A549 (cell line): Measurements from ENCODE around the gene TNS1. TPM values are rescaled to one million over a fixed set of nuclear protein-coding genes. Genes with fewer than 3 reads are reported as not detected.

Source experiments
- ATAC-seq, 2 experiments: fragments of 200-7000 bp in 1 of 2; fragments of >200 bp in 1 of 2; cut with Nextera tagmentation in 1 of 2; cut with Tn5 transposase in 1 of 2; 3 replicates each; pipeline versions ENCODE4 v1.8.0 to v1.9.1; 2018 to 2020; ENCODE audit warnings: mild to moderate bottlenecking in 1 of 2, moderate library complexity in 1 of 2
- CTCF ChIA-PET: fragments of 300-600 bp; sonication (Branson Sonifier 250); formaldehyde crosslinking; extraction: SDS; loops from one replicate; lab custom pipeline; 2021; ENCODE audit warnings: antibody characterized with exemption, inconsistent platforms; lab: Yijun Ruan, JAX
- POLR2A ChIA-PET: fragments of 350-600 bp; formaldehyde crosslinking; extraction: SDS; loops from one replicate; lab custom pipeline; 2021; ENCODE audit warnings: antibody characterized with exemption, inconsistent platforms; lab: Yijun Ruan, JAX
- DNase-seq, 2 experiments: peaks; one replicate each; pipeline versions ENCODE4 v3.0.0 to v3.0.0-alpha.2; 2011 to 2016; ENCODE audit warnings: low read depth in 1 of 2, low spot score in 1 of 2
- FAIRE-seq: peaks from 2 replicates; lab custom pipeline; 2011; peaks lifted over from hg19 to GRCh38; lab: Jason Lieb, UNC
- H3K27ac ChIP-seq, 2 experiments: fragments of >200 bp; sonication (Bioruptor Twin); formaldehyde crosslinking; 3 replicates each; pipeline ENCODE4 v1.5.1; 2016 to 2017
- H3K4me1 ChIP-seq: fragments of >200 bp; sonication (Bioruptor Twin); formaldehyde crosslinking; 3 replicates; pipeline ENCODE4 v1.6.1; 2016
- H3K4me2 ChIP-seq: fragments of >200 bp; sonication (Bioruptor Twin); formaldehyde crosslinking; 3 replicates; pipeline ENCODE4 v1.6.1; 2016
- H3K4me3 ChIP-seq: fragments of >200 bp; sonication (Bioruptor Twin); formaldehyde crosslinking; 3 replicates; pipeline ENCODE4 v1.5.1; 2016
- H3K9me3 ChIP-seq: fragments of >200 bp; sonication (Bioruptor Twin); formaldehyde crosslinking; 3 replicates; pipeline ENCODE4 v1.6.1; 2016
- BCL3 ChIP-seq: fragments of >200 bp; sonication (Bioruptor Twin); formaldehyde crosslinking; IDR thresholded peaks from 3 replicates; pipeline ENCODE4 v1.6.1; 2016
- BHLHE40 ChIP-seq: IDR thresholded peaks from 2 replicates; pipeline ENCODE4 v1.6.1; 2012; ENCODE audit warnings: low read depth, low read length, inconsistent platforms
- CBX8 ChIP-seq: fragments of 200-600 bp; sonication (generic); IDR thresholded peaks from 2 replicates; pipeline ENCODE4 v1.6.1; 2016
- CEBPB ChIP-seq, 2 experiments: fragments of >200 bp in 1 of 2; sonication (Bioruptor Twin) in 1 of 2; formaldehyde crosslinking in 1 of 2; IDR thresholded peaks; 2 replicates each; pipeline ENCODE4 v1.6.1; 2012 to 2016
- E2F6 ChIP-seq: IDR thresholded peaks from 2 replicates; pipeline ENCODE4 v1.6.1; 2012; ENCODE audit warnings: low read depth, borderline replicate concordance
- EHMT2 ChIP-seq: fragments of 200-600 bp; sonication (generic); IDR thresholded peaks from 2 replicates; pipeline ENCODE4 v1.6.1; 2016; ENCODE audit warnings: antibody characterized with exemption, low read depth, mild to moderate bottlenecking, moderate library complexity
- GATA3 ChIP-seq: IDR thresholded peaks from 2 replicates; pipeline ENCODE4 v1.6.1; 2012; ENCODE audit warnings: borderline replicate concordance
- HDAC2 ChIP-seq: fragments of 200-600 bp; sonication (generic); IDR thresholded peaks from 2 replicates; pipeline ENCODE4 v1.6.1; 2016
- HEYL ChIP-seq: fragments of 250-450 bp; sonication (Bioruptor Pico); IDR thresholded peaks from 2 replicates; pipeline ENCODE4 v1.8.0; 2021; ENCODE audit warnings: mild to moderate bottlenecking, moderate library complexity
- HOXB13 ChIP-seq: fragments of 250-450 bp; sonication (Bioruptor Pico); IDR thresholded peaks from 2 replicates; pipeline ENCODE4 v1.5.0; 2020; ENCODE audit warnings: low read depth, mild to moderate bottlenecking, moderate library complexity
- MAX ChIP-seq: IDR thresholded peaks from 2 replicates; pipeline ENCODE4 v1.6.1; 2012
- PBX3 ChIP-seq: IDR thresholded peaks from 2 replicates; pipeline ENCODE4 v1.6.1; 2012
- PHF8 ChIP-seq: fragments of 200-600 bp; sonication (generic); IDR thresholded peaks from 2 replicates; pipeline ENCODE4 v1.6.1; 2016; ENCODE audit warnings: low read depth, mild to moderate bottlenecking, antibody characterized with exemption, moderate library complexity, borderline replicate concordance
- POLR2A ChIP-seq: IDR thresholded peaks from 2 replicates; pipeline ENCODE4 v1.6.1; 2012; ENCODE audit warnings: mild to moderate bottlenecking, low read length
- RAD21 ChIP-seq, 2 experiments: fragments of >200 bp in 1 of 2; sonication (Bioruptor Twin) in 1 of 2; formaldehyde crosslinking in 1 of 2; IDR thresholded peaks in 1 of 2; conservative IDR thresholded peaks in 1 of 2; 2 replicates in 1 of 2; 3 replicates in 1 of 2; pipeline ENCODE4 v1.6.1; 2012 to 2018; ENCODE audit warnings: inconsistent platforms in 1 of 2
- RARB ChIP-seq: fragments of 250-450 bp; sonication (Bioruptor Pico); IDR thresholded peaks from 2 replicates; pipeline ENCODE4 v1.8.0; 2021; ENCODE audit warnings: mild to moderate bottlenecking, moderate library complexity
- REST ChIP-seq: fragments of 200-600 bp; sonication (generic); IDR thresholded peaks from 2 replicates; pipeline ENCODE4 v1.6.1; 2016; ENCODE audit warnings: antibody characterized with exemption, mild to moderate bottlenecking, moderate library complexity
- RFX5 ChIP-seq: fragments of 450-650 bp; IDR thresholded peaks from 2 replicates; pipeline ENCODE4 v1.7.1; 2014; ENCODE audit warnings: antibody characterized with exemption, mild to moderate bottlenecking, moderate library complexity
- RNF2 ChIP-seq: fragments of 200-600 bp; sonication (generic); IDR thresholded peaks from 2 replicates; pipeline ENCODE4 v1.6.1; 2016; ENCODE audit warnings: low read depth, mild to moderate bottlenecking, antibody characterized with exemption, moderate library complexity, borderline replicate concordance
- TP53 ChIP-seq: fragments of 250-450 bp; sonication (Bioruptor Pico); IDR thresholded peaks from 2 replicates; pipeline ENCODE4 v1.5.0; 2021; ENCODE audit warnings: mild to moderate bottlenecking, moderate library complexity
- ZC3H11A ChIP-seq: fragments of 450-650 bp; IDR thresholded peaks from 2 replicates; pipeline ENCODE4 v1.6.1; 2014; ENCODE audit warnings: antibody characterized with exemption, mild to moderate bottlenecking
- ZFP36 ChIP-seq: fragments of 450-650 bp; IDR thresholded peaks from 2 replicates; pipeline ENCODE4 v1.6.1; 2014; ENCODE audit warnings: borderline replicate concordance; ENCODE audit not compliant: partially characterized antibody
- ZSCAN20 ChIP-seq: fragments of 250-450 bp; sonication (Bioruptor Pico); IDR thresholded peaks from 2 replicates; pipeline ENCODE4 v1.8.0; 2022; ENCODE audit warnings: mild to moderate bottlenecking, moderate library complexity
- WGBS: methylation state at CpG from one replicate; pipeline ENCODE4 v1.1.6; 2017; ENCODE audit errors: missing lambda C conversion rate; 5-methylcytosine and 5-hydroxymethylcytosine counted together
- polyA plus RNA-seq, 4 experiments: library from polyadenylated mRNA; depleted of rRNA in 3 of 4; stranded (reverse); fragments of >200 nt; fragmentation: RNase III in 1 of 4; extraction: RNeasy Plus Mini Kit Qiagen cat#74134 plus additional on column Dnase treatment in 1 of 4; gene quantifications; 2 replicates in 3 of 4; 3 replicates in 1 of 4; pipeline ENCODE4 v1.2.3, GENCODE V29; 2011 to 2017

The TNS1 gene
- polyA plus RNA-seq, 2 of the 4 experiments (the other 2 are of a cell fraction): 4.9 to 10.6 TPM

GRCh38 chr2:218016810-218017209, 14.0 kb upstream of the TNS1 start:
- Histone ChIP-seq H3K9me3 (no peaks in the 10 kb centered on the region), H3K27ac (no peak overlapping the region; a peak in 2 of 6 replicates), H3K4me1 (peaks cover 10% of the 10 kb centered on the region; the same call in 1 of the 3 replicates), H3K4me2 (no peak overlapping the region), H3K4me3 (no peak overlapping the region)
- TF ChIP-seq ZSCAN20 (CRISPR knock-in tag) (no peak), EHMT2 (no peak), RAD21 (conservative IDR thresholded peaks at IDR 0.05 in 1 of 2, IDR thresholded peaks at IDR 0.05 in 1 of 2) (no peak), RFX5 (no peak), HOXB13 (CRISPR knock-in tag) (no peak), TP53 (no peak)
- ATAC-seq (no peak), FAIRE-seq (no peak), DNase-seq (no peak)
- ChIA-PET POLR2A (no interaction called here), CTCF (interaction anchor here (0.8 to 1.9 kb wide), 2 partner anchors 23 to 29 kb away, joined by 4 to 5 read pairs; no protein-coding TSS in a partner anchor)
- WGBS: 93% methylated on average over 4 of the region's 4 CpGs

- Histone ChIP-seq H3K27ac (no peak overlapping the region), H3K4me3 (no peak overlapping the region), H3K4me2 (no peak overlapping the region), H3K9me3 (no peaks in the 10 kb centered on the region), H3K4me1 (peaks cover 10% of the 10 kb centered on the region; the same call in 1 of the 3 replicates)
- CTCF ChIA-PET: interaction anchor here (1.2 to 2.9 kb wide), 3 partner anchors 22 to 225 kb away, joined by 4 to 11 read pairs (median 5); no protein-coding TSS in a partner anchor
- POLR2A ChIA-PET: no interaction called here
- FAIRE-seq (no peak), ATAC-seq (no peak), DNase-seq (no peak)
- 63% methylated on average over 7 of the region's 11 CpGs for WGBS
- TF ChIP-seq CEBPB (IDR thresholded peaks at IDR 0.05) (no peak), PHF8 (no peak), BCL3 (no peak), BHLHE40 (no peak), POLR2A (no peak), RARB (CRISPR knock-in tag) (no peak), E2F6 (no peak), HDAC2 (no peak), MAX (no peak), ZC3H11A (no peak), GATA3 (no peak)
Measured at GRCh38 chr2:218015586-218016521, 13.1 kb upstream of the TNS1 start.

GRCh38 chr2:218014706-218015585, 12.2 kb upstream of the TNS1 start:
- no peak overlapping the region for H3K4me3 ChIP-seq
- ATAC-seq (no peak), FAIRE-seq (no peak)
- H3K27ac ChIP-seq: no peak overlapping the region
- no peak overlapping the region for H3K4me2 ChIP-seq
- ChIA-PET POLR2A (no interaction called here), CTCF (interaction anchor here (1.2 to 2.9 kb wide), 4 partner anchors 20 to 224 kb away, joined by 3 to 11 read pairs (median 4); no protein-coding TSS in a partner anchor)
- 90% methylated on average over 4 of the region's 4 CpGs for WGBS
- no peaks in the 10 kb centered on the region for H3K9me3 ChIP-seq
- TF ChIP-seq RFX5 (no peak), HEYL (CRISPR knock-in tag) (no peak), CBX8 (no peak), PBX3 (no peak), RAD21 (conservative IDR thresholded peaks at IDR 0.05 in 1 of 2, IDR thresholded peaks at IDR 0.05 in 1 of 2) (no peak), REST (no peak), ZFP36 (no peak), POLR2A (no peak), RNF2 (no peak), MAX (no peak)
- TF ChIP-seq, all 56 proteins: peak for 0
- DNase-seq: no peak
- peaks cover 13% of the 10 kb centered on the region; the same call in 1 of the 3 replicates for H3K4me1 ChIP-seq
